ENCODE measurements around the gene MEX3D.

- TF ChIP-seq CTCF (conservative IDR thresholded peaks at IDR 0.05) (no peak), ZFX (IDR thresholded peaks at IDR 0.05) (no peak)
Measured at GRCh38 chr19:1608359-1609102, 40.4 kb upstream of the MEX3D start.

Data from C4-2B (cell line).